Measurements from ENCODE around the gene FHIP2A. TPM values are rescaled to one million over a fixed set of nuclear protein-coding genes. Genes with fewer than 3 reads are reported as not detected.

FHIP2A gene
- total and polyA plus RNA-seq, 12 donors, result 8.1 to 39.6 (median 25.2) TPM

GRCh38 chr10:114868870-114869519, 47.4 kb downstream of the FHIP2A start:
- no peak for DNase-seq
- intact Hi-C loops (cut with DNase I), result no loop called here
- Histone ChIP-seq H3K4me1 (replicated peaks in 1 of 2) (peaks cover 5 to 6% of the 10 kb centered on the region in 2 donors), H3K27me3 (no peaks in the 10 kb centered on the region), H3K4me3 (no peak overlapping the region), H3K36me3 (replicated peaks in 1 of 2) (peaks cover 0 to 10% of the 10 kb centered on the region in 2 donors), H3K27ac (no peak overlapping the region), H3K9me3 (replicated peaks in 1 of 3) (no peaks in the 10 kb centered on the region)
- 63 to 82% (median 74%) methylated on average over 1 of the region's 1 CpG for WGBS, 4 donors
- TF ChIP-seq, protein P1, sequence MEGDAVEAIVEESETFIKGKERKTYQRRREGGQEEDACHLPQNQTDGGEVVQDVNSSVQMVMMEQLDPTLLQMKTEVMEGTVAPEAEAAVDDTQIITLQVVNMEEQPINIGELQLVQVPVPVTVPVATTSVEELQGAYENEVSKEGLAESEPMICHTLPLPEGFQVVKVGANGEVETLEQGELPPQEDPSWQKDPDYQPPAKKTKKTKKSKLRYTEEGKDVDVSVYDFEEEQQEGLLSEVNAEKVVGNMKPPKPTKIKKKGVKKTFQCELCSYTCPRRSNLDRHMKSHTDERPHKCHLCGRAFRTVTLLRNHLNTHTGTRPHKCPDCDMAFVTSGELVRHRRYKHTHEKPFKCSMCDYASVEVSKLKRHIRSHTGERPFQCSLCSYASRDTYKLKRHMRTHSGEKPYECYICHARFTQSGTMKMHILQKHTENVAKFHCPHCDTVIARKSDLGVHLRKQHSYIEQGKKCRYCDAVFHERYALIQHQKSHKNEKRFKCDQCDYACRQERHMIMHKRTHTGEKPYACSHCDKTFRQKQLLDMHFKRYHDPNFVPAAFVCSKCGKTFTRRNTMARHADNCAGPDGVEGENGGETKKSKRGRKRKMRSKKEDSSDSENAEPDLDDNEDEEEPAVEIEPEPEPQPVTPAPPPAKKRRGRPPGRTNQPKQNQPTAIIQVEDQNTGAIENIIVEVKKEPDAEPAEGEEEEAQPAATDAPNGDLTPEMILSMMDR (IDR thresholded peaks at IDR 0.05), result no peak
- TF ChIP-seq POLR2A (IDR thresholded peaks at IDR 0.05), result no peak

DNA sequence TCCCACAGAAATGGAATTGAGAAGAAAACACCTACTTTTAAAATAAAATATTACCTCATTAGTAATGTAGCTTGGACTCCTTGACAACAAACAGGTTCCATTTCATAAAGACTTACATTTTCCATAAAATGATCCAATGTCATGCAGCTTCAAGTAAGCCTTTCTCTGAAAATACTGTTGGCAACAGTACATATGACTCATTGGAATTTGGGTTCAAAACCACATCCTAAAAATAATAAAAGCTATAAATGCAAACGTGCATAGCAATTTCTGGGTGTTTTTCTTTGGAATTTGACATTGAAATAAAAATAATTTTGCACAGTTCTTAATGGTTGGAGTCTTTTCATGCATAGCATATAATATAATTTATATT, 47.9 kb downstream of the FHIP2A start:
- H3K27ac ChIP-seq, result no peak overlapping the region
- peaks cover 5 to 6% of the 10 kb centered on the region in 2 donors for H3K4me1 ChIP-seq (replicated peaks in 1 of 2)
- no peaks in the 10 kb centered on the region for H3K9me3 ChIP-seq (replicated peaks in 1 of 3)
- H3K27me3 ChIP-seq, result no peaks in the 10 kb centered on the region
- WGBS, 4 donors, result 0 to 12% (median 6%) methylated on average over 1 of the region's 1 CpG
- no peak for DNase-seq
- H3K4me3 ChIP-seq, result no peak overlapping the region
- no peak for TF ChIP-seq POLR2A (IDR thresholded peaks at IDR 0.05)
- TF ChIP-seq, protein P1 (IDR thresholded peaks at IDR 0.05), result no peak
- H3K36me3 ChIP-seq (replicated peaks in 1 of 2), result peaks cover 0 to 5% of the 10 kb centered on the region in 2 donors
- intact Hi-C loops (cut with DNase I), result no loop called here

- WGBS, 4 donors, result 84 to 94% (median 92%) methylated on average over 3 of the region's 3 CpGs
- H3K36me3 ChIP-seq (replicated peaks in 1 of 2), result peaks cover 0 to 3% of the 10 kb centered on the region in 2 donors
- DNase-seq, result no peak
- peaks cover 5 to 9% of the 10 kb centered on the region in 2 donors for H3K4me1 ChIP-seq (replicated peaks in 1 of 2)
- TF ChIP-seq POLR2A (IDR thresholded peaks at IDR 0.05), result no peak
- TF ChIP-seq, protein P1 (IDR thresholded peaks at IDR 0.05), result no peak
- H3K27me3 ChIP-seq, result no peaks in the 10 kb centered on the region
- H3K27ac ChIP-seq, result no peak overlapping the region
- intact Hi-C loops (cut with DNase I), result no loop called here
- H3K9me3 ChIP-seq (replicated peaks in 1 of 3), result no peaks in the 10 kb centered on the region
- H3K4me3 ChIP-seq, result no peak overlapping the region
Measured at GRCh38 chr10:114870486-114870885, 48.9 kb downstream of the FHIP2A start.

- intact Hi-C loops (cut with DNase I), result no loop called here
- Histone ChIP-seq H3K27me3 (no peaks in the 10 kb centered on the region), H3K27ac (no peak overlapping the region), H3K36me3 (replicated peaks in 1 of 2) (no peaks in the 10 kb centered on the region), H3K4me3 (no peak overlapping the region), H3K4me1 (replicated peaks in 1 of 2) (peaks cover 5 to 9% of the 10 kb centered on the region in 2 donors), H3K9me3 (replicated peaks in 1 of 3) (no peaks in the 10 kb centered on the region)
- TF ChIP-seq POLR2A (IDR thresholded peaks at IDR 0.05), result no peak
- TF ChIP-seq, protein P1 (IDR thresholded peaks at IDR 0.05), result no peak
- no peak for DNase-seq
- 91 to 94% (median 93%) methylated on average over 2 of the region's 2 CpGs for WGBS, 4 donors
Measured at GRCh38 chr10:114871379-114871778, 49.8 kb downstream of the FHIP2A start.

Other genes starting within 250 kb of the FHIP2A start
- 100 to 1,000 TPM in 7 of 9 donors, 10 to 100 TPM in 1, 1 to 10 TPM in 1; 7.9 to 430 (median 233) TPM for gene ABLIM1, start 163.5 kb upstream of the FHIP2A start, total RNA-seq
- 10 to 100 TPM; 42.9 to 74.5 (median 72.4) TPM for gene ABLIM1, start 163.5 kb upstream of the FHIP2A start, polyA plus RNA-seq
- 100 to 1,000 TPM in 1 of 9 donors, 10 to 100 TPM in 8; 12.6 to 106 (median 52.8) TPM for gene TRUB1, start 116.4 kb downstream of the FHIP2A start, total RNA-seq
- 10 to 100 TPM in 1 of 3 donors, 1 to 10 TPM in 2; 7.9 to 53.0 (median 9.5) TPM for gene TRUB1, start 116.4 kb downstream of the FHIP2A start, polyA plus RNA-seq